Neural progenitor cell (in vitro differentiated cells): Measurements from ENCODE around the gene KY. TPM values are rescaled to one million over a fixed set of nuclear protein-coding genes. Genes with fewer than 3 reads are reported as not detected.

Experiments used
- DNase-seq: peaks from one replicate; pipeline ENCODE4 v3.0.0-alpha.2; 2016; ENCODE audit warnings: low spot score
- H2AFZ ChIP-seq: fragments of 200-600 bp; sonication (generic); replicated peaks from 2 replicates; pipeline ENCODE4 v1.6.1; 2016; ENCODE audit warnings: antibody characterized with exemption
- H3F3A ChIP-seq: fragments of 200-600 bp; sonication (generic); 2 replicates; pipeline ENCODE4 v1.6.1; 2016; ENCODE audit warnings: antibody characterized with exemption, low read depth
- H3K27ac ChIP-seq: fragments of 200-600 bp; sonication (generic); 2 replicates; pipeline ENCODE4 v1.5.1; 2016; ENCODE audit warnings: mild to moderate bottlenecking
- H3K27me3 ChIP-seq: fragments of 200-600 bp; sonication (generic); 2 replicates; pipeline ENCODE4 v1.6.1; 2016; ENCODE audit warnings: mild to moderate bottlenecking, moderate library complexity
- H3K36me3 ChIP-seq: fragments of 200-600 bp; sonication (generic); 2 replicates; pipeline ENCODE4 v1.5.1; 2016
- H3K4me1 ChIP-seq: fragments of 200-600 bp; sonication (generic); 2 replicates; pipeline ENCODE4 v1.6.1; 2016; ENCODE audit warnings: mixed run types
- H3K4me2 ChIP-seq: fragments of 200-600 bp; sonication (generic); 2 replicates; pipeline ENCODE4 v1.6.1; 2016
- H3K4me3 ChIP-seq: fragments of 200-600 bp; sonication (generic); 2 replicates; pipeline ENCODE4 v1.5.1; 2016
- H3K79me2 ChIP-seq: fragments of 200-600 bp; sonication (generic); 2 replicates; pipeline ENCODE4 v1.6.1; 2016; ENCODE audit warnings: low read depth
- H3K9ac ChIP-seq: fragments of 200-600 bp; sonication (generic); 2 replicates; pipeline ENCODE4 v1.6.1; 2016
- H3K9me3 ChIP-seq: fragments of 200-600 bp; sonication (generic); 2 replicates; pipeline ENCODE4 v1.5.1; 2016; ENCODE audit warnings: low read depth
- H4K20me1 ChIP-seq: fragments of 200-600 bp; sonication (generic); 2 replicates; pipeline ENCODE4 v1.6.1; 2016; ENCODE audit warnings: low read depth
- H3K27ac Mint-ChIP-seq: 3 replicates; pipeline ENCODE4 v1.8.0; 2021; ENCODE audit warnings: mixed read lengths
- H3K27me3 Mint-ChIP-seq: 2 replicates; pipeline ENCODE4 v1.8.0; 2022; ENCODE audit warnings: low read depth, mild to moderate bottlenecking, inconsistent platforms, moderate library complexity, mixed read lengths; ENCODE audit not compliant: insufficient read depth
- H3K36me3 Mint-ChIP-seq: 3 replicates; pipeline ENCODE4 v1.8.0; 2021; ENCODE audit warnings: mixed read lengths
- H3K4me1 Mint-ChIP-seq: 3 replicates; pipeline ENCODE4 v1.8.0; 2021; ENCODE audit warnings: mixed read lengths
- H3K4me3 Mint-ChIP-seq: 3 replicates; pipeline ENCODE4 v1.8.0; 2021; ENCODE audit warnings: mild to moderate bottlenecking, moderate library complexity, mixed read lengths
- H3K9me3 Mint-ChIP-seq: 3 replicates; pipeline ENCODE4 v1.8.0; 2020; ENCODE audit warnings: mixed read lengths
- CTCF ChIP-seq: fragments of 200-600 bp; sonication (generic); IDR thresholded peaks from 2 replicates; pipeline ENCODE4 v1.5.1; 2017; ENCODE audit warnings: antibody characterized with exemption, mild to moderate bottlenecking
- EZH2 ChIP-seq: fragments of 200-600 bp; sonication (generic); IDR thresholded peaks from 2 replicates; pipeline ENCODE4 v1.6.1; 2017; ENCODE audit warnings: antibody characterized with exemption, mild to moderate bottlenecking, moderate library complexity
- EZH2phosphoT487 ChIP-seq: fragments of 200-600 bp; sonication (generic); IDR thresholded peaks from 2 replicates; pipeline ENCODE4 v1.6.1; 2017; ENCODE audit warnings: antibody characterized with exemption
- total RNA-seq: library from RNA; depleted of rRNA; stranded (reverse); fragments of >200 nt; gene quantifications from 2 replicates; pipeline ENCODE4 v1.2.3, GENCODE V29; 2015; ENCODE audit warnings: low replicate concordance

Gene KY
- total RNA-seq, 1 donor from 2014 or later = not detected

- Histone ChIP-seq H3K79me2 (no peaks in the 10 kb centered on the region), H3K9me3 (no peaks in the 10 kb centered on the region), H2AFZ (no peak overlapping the region), H3K9ac (no peak overlapping the region), H3K4me3 (no peak overlapping the region), H3K4me1 (no peaks in the 10 kb centered on the region), H4K20me1 (no peaks in the 10 kb centered on the region), H3K27ac (no peak overlapping the region), H3K36me3 (no peaks in the 10 kb centered on the region), H3K4me2 (no peak overlapping the region), H3K27me3 (no peaks in the 10 kb centered on the region), H3F3A (no peaks in the 10 kb centered on the region)
- Mint-ChIP-seq H3K27me3 (peaks cover 7% of the 10 kb centered on the region), H3K36me3 (no peaks in the 10 kb centered on the region), H3K4me1 (peaks cover 17% of the 10 kb centered on the region), H3K27ac (no peak overlapping the region), H3K9me3 (no peaks in the 10 kb centered on the region), H3K4me3 (no peak overlapping the region)
- no peak for DNase-seq
- TF ChIP-seq EZH2phosphoT487 = no peak
- no peak for TF ChIP-seq EZH2
- no peak for TF ChIP-seq CTCF
Measured at GRCh38 chr3:134610432-134611385, 40.1 kb downstream of the KY start.

- peaks cover 9% of the 10 kb centered on the region for H3K27me3 Mint-ChIP-seq
- Histone ChIP-seq H4K20me1 (no peaks in the 10 kb centered on the region), H3K4me2 (no peak overlapping the region), H3F3A (no peaks in the 10 kb centered on the region), H2AFZ (no peak overlapping the region), H3K9ac (no peak overlapping the region), H3K36me3 (no peaks in the 10 kb centered on the region), H3K27ac (no peak overlapping the region), H3K27me3 (no peaks in the 10 kb centered on the region), H3K4me3 (no peak overlapping the region), H3K79me2 (no peaks in the 10 kb centered on the region), H3K9me3 (no peaks in the 10 kb centered on the region), H3K4me1 (no peaks in the 10 kb centered on the region)
- no peaks in the 10 kb centered on the region for H3K36me3 Mint-ChIP-seq
- no peak for DNase-seq
- H3K4me1 Mint-ChIP-seq = peaks cover 22% of the 10 kb centered on the region
- H3K4me3 Mint-ChIP-seq = no peak overlapping the region
- no peak for TF ChIP-seq EZH2
- no peak overlapping the region for H3K27ac Mint-ChIP-seq
- H3K9me3 Mint-ChIP-seq = no peaks in the 10 kb centered on the region
Measured at GRCh38 chr3:134609821-134610431, 40.9 kb downstream of the KY start.

GRCh38 chr3:134608771-134609435 is 41.9 kb downstream of the KY start:
- H3K27me3 ChIP-seq = no peaks in the 10 kb centered on the region
- H3K9me3 ChIP-seq = no peaks in the 10 kb centered on the region
- H4K20me1 ChIP-seq = no peaks in the 10 kb centered on the region
- no peak overlapping the region for H3K27ac ChIP-seq
- Mint-ChIP-seq H3K36me3 (no peaks in the 10 kb centered on the region), H3K9me3 (no peaks in the 10 kb centered on the region), H3K4me1 (peaks cover 22% of the 10 kb centered on the region), H3K27me3 (peaks cover 9% of the 10 kb centered on the region), H3K27ac (peak overlapping the region; percentile 34), H3K4me3 (no peak overlapping the region)
- no peak overlapping the region for H3K4me3 ChIP-seq
- H3K9ac ChIP-seq = no peak overlapping the region
- DNase-seq = no peak
- H3K79me2 ChIP-seq = no peaks in the 10 kb centered on the region
- H3K4me1 ChIP-seq = no peaks in the 10 kb centered on the region
- H3F3A ChIP-seq = no peaks in the 10 kb centered on the region
- no peak overlapping the region for H3K4me2 ChIP-seq
- TF ChIP-seq EZH2phosphoT487 (no peak), EZH2 (no peak), CTCF (no peak)
- H2AFZ ChIP-seq = no peak overlapping the region
- no peaks in the 10 kb centered on the region for H3K36me3 ChIP-seq
